ENCODE data around the gene RPGR.

Gene RPGR

DNA sequence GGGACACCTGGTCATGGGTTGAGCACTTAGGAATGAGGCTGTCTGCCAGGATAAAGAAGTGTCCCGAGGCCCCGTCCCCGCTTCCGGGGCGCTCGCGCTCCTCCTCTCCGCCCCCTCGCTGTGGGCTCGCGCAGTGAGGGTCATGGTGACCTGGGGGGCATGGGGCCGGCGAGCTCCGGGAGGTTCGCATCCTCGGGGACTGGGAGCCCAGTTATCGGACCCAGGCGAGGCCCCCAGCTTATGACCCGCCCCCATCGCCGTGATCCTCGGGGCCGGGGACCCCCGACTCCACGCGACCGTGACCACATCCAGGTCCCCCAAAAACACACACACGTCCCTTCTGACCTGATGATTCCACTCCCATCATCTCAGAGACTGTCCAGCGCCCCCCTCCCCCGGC, 71.3 kb downstream of the RPGR start:
- DNase-seq: no peak

- DNase-seq: no peak
Observed at GRCh38 chrX:38249965-38250364, 77.3 kb downstream of the RPGR start.

GRCh38 chrX:38247051-38247450, 80.3 kb downstream of the RPGR start:
- DNase-seq: no peak

DNA sequence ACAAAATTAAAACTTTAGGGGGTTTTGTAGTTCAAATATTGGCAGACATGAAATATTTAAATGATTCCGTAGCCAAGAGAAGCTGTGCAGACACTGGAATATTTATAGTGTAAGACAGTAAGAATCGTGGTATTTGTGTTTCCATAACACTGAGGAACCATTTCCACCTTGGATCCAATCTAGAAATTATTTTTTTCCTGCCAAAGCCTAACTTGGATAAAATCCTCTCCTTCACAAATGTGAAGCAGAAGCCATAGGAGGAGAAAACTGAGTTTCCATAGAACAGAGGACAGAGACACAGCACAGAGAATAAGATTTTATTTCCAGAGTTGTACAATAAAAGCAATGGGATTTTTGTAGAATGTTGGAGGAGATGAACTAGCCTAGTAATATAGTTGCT, 86.8 kb downstream of the RPGR start:
- DNase-seq: no peak

GRCh38 chrX:38236901-38237615, 90.3 kb downstream of the RPGR start:
- no peak for DNase-seq

GRCh38 chrX:38233891-38234667, 93.2 kb downstream of the RPGR start:
- DNase-seq: no peak

DNA sequence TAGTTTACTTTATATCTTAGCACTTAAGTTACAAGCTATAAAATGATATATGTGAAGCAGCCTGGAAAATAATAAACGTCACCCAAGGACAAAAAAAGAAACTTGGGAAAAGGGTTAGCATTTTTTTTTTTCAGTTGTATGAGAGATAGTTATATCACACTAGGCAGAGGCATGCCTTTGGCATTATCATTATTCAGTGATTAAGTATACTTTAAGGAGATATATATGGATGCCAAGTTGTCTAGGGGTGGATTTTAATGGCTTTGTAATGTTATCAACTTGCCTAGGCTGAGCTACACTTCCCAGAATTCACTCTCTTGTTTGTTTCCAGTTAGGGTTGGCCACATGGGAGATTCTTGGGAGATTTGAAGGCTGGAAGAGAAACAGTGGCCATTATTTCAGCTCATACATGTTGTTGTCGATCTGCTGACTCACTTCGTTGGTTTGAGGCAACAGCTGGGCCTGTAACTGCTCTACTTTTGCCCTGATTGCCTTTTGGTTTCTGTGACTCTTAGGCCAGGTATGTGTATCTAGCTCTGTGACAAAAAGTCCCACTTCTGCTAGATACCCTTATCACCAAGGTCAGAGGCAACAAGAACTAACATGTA, 95.1 kb downstream of the RPGR start:
- DNase-seq: no peak

DNA sequence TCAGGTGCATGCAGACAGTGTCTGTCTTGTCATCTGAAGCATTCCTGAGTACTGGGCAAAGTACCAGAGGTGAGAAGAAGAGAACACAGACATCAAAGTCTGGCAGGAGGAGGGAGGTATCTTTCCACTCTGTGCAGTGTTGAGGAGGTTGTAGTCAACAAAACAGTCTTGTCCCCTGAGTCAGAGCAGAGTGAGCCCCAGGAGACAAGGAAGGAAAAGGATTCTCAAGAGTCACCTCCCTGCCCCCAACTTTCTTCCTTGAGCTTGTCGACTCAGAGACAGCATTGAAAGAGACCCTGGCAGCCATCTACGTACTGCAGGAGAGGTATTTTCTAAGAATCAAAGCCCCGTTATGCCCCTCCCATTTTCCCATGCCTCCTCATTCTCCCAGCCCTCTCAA, 102.2 kb downstream of the RPGR start:
- DNase-seq: no peak

GRCh38 chrX:38224160-38224559, 103.1 kb downstream of the RPGR start:
- no peak for DNase-seq

GRCh38 chrX:38221391-38221929, 105.8 kb downstream of the RPGR start:
- no peak for DNase-seq

- peak; percentile 5 for DNase-seq
Observed at GRCh38 chrX:38220415-38221390, 106.6 kb downstream of the RPGR start, which contains the start of gene SRPX. TSS of gene SRPX (minus strand) at chrX:38220871. CDS start at chrX:38220792, 79 bp downstream.

DNA sequence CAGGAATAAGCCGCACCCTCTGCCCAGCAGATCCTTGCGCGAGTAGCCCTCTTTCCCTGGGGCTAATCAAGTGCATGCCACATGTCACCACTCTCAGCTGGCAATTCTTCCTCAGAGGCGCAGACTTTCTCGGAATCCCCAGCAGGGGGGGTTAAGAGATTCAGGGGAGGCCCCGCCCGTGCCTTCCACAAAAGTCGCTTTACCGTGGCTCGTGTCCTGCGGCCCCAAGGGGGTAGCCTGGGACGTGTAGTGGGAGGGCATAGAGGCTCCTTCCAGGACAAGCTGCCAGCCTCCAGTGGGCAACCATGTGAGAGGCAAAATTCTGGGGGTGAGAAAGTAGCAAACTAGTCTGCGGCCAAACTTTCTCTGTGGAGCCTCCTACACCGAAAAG, 107.3 kb downstream of the RPGR start:
- DNase-seq: peak; percentile 35

Data from stimulated activated CD4-positive, alpha-beta T cell treated with anti-CD3 and anti-CD28 coated beads, Interleukin-15, amount 100 ng/mL, for 24 hours (primary cell).